Esophagus (tissue), 2 donors: ENCODE data around the gene SIAH3. TPM values are rescaled to one million over a fixed set of nuclear protein-coding genes. Genes with fewer than 3 reads are reported as not detected.

Source experiments
- H3K27ac ChIP-seq, 2 donors: one replicate each; pipeline ENCODE4 v1.5.1; 2013; ENCODE audit warnings: low read depth in 2 of 2, mild to moderate bottlenecking in 2 of 2, inconsistent platforms in 1 of 2, low read length in 1 of 2, moderate library complexity in 1 of 2
- H3K27me3 ChIP-seq, 2 donors: one replicate each; pipeline ENCODE4 v1.6.1; 2013; ENCODE audit warnings: low read length in 2 of 2, control low read depth in 1 of 2, mild to moderate bottlenecking in 1 of 2; ENCODE audit not compliant: insufficient read depth in 2 of 2, control insufficient read depth in 1 of 2
- H3K36me3 ChIP-seq, 2 donors: one replicate each; pipeline ENCODE4 v1.6.1; 2013; ENCODE audit warnings: low read length in 1 of 2; ENCODE audit not compliant: control insufficient read depth in 2 of 2, insufficient read depth in 2 of 2
- H3K4me1 ChIP-seq, 2 donors: one replicate each; pipeline ENCODE4 v1.6.1; 2013; ENCODE audit warnings: low read length in 1 of 2; ENCODE audit not compliant: control insufficient read depth in 2 of 2, insufficient read depth in 2 of 2
- H3K4me3 ChIP-seq, 2 donors: one replicate each; pipeline ENCODE4 v1.5.1; 2013; ENCODE audit warnings: low read length in 2 of 2, mild to moderate bottlenecking in 2 of 2, low read depth in 1 of 2, moderate library complexity in 1 of 2
- H3K9me3 ChIP-seq, 2 donors: one replicate each; pipeline ENCODE4 v1.6.1; 2013; ENCODE audit warnings: mild to moderate bottlenecking in 2 of 2, low read depth in 1 of 2, low read length in 1 of 2, moderate library complexity in 1 of 2; ENCODE audit not compliant: control insufficient read depth in 2 of 2, insufficient read depth in 1 of 2
- WGBS, 2 donors: extraction: QIAGEN DNeasy Blood & Tissue Kit; methylation state at CpG; one replicate each; pipeline ENCODE4 v1.1.7; 2013; 5-methylcytosine and 5-hydroxymethylcytosine counted together
- polyA plus RNA-seq, 2 donors: library from polyadenylated mRNA; stranded (reverse); fragments of 200-250 nt; gene quantifications; one replicate each; pipeline ENCODE4 v1.2.3, GENCODE V29; 2013
- donor health status: healthy with polysubstance abuse.
- donor health status: Bipolar disorder and iron deficiency.

Gene SIAH3
- polyA plus RNA-seq, 2 donors: 0.01 to 0.02 TPM

GRCh38 chr13:45865414-45865813, 13.9 kb upstream of the SIAH3 start:
- Histone ChIP-seq H3K9me3 (no peaks in the 10 kb centered on the region), H3K27ac (no peak overlapping the region), H3K4me3 (no peak overlapping the region), H3K27me3 (no peaks in the 10 kb centered on the region), H3K4me1 (no peaks in the 10 kb centered on the region), H3K36me3 (no peaks in the 10 kb centered on the region)
- WGBS, 2 donors: 59 to 63% methylated on average over 2 of the region's 2 CpGs

GRCh38 chr13:45863709-45864590, 12.4 kb upstream of the SIAH3 start:
- 62% methylated on average over 10 of the region's 10 CpGs for WGBS, 2 donors
- no peaks in the 10 kb centered on the region for H3K27me3 ChIP-seq
- no peaks in the 10 kb centered on the region for H3K9me3 ChIP-seq

GRCh38 chr13:45861322-45861721, 9.8 kb upstream of the SIAH3 start:
- no peak overlapping the region for H3K27ac ChIP-seq
- H3K9me3 ChIP-seq: no peaks in the 10 kb centered on the region
- H3K27me3 ChIP-seq: no peaks in the 10 kb centered on the region
- H3K4me3 ChIP-seq: no peak overlapping the region
- H3K4me1 ChIP-seq: no peaks in the 10 kb centered on the region
- H3K36me3 ChIP-seq: no peaks in the 10 kb centered on the region

More at GRCh38 chr13:45863709-45864590, 12.4 kb upstream of the SIAH3 start:
- no peaks in the 10 kb centered on the region for H3K4me1 ChIP-seq
- no peak overlapping the region for H3K4me3 ChIP-seq
- H3K27ac ChIP-seq: no peak overlapping the region
- H3K36me3 ChIP-seq: no peaks in the 10 kb centered on the region

GRCh38 chr13:45860240-45860639, 8.7 kb upstream of the SIAH3 start:
- Histone ChIP-seq H3K4me1 (no peaks in the 10 kb centered on the region), H3K4me3 (no peak overlapping the region), H3K27ac (no peak overlapping the region), H3K27me3 (no peaks in the 10 kb centered on the region), H3K36me3 (no peaks in the 10 kb centered on the region), H3K9me3 (no peaks in the 10 kb centered on the region)
- WGBS, 2 donors: 71 to 74% methylated on average over 5 of the region's 5 CpGs

GRCh38 chr13:45859705-45860104, 8.2 kb upstream of the SIAH3 start:
- Histone ChIP-seq H3K4me1 (no peaks in the 10 kb centered on the region), H3K36me3 (no peaks in the 10 kb centered on the region), H3K9me3 (no peaks in the 10 kb centered on the region), H3K4me3 (no peak overlapping the region), H3K27me3 (no peaks in the 10 kb centered on the region), H3K27ac (no peak overlapping the region)
- 42 to 47% methylated on average over 2 of the region's 2 CpGs for WGBS, 2 donors

GRCh38 chr13:45852494-45852893, 941 bp upstream of the SIAH3 start:
- Histone ChIP-seq H3K9me3 (no peaks in the 10 kb centered on the region), H3K27me3 (no peaks in the 10 kb centered on the region), H3K36me3 (no peaks in the 10 kb centered on the region), H3K27ac (no peak overlapping the region), H3K4me3 (no peak overlapping the region), H3K4me1 (peaks cover 9 to 11% of the 10 kb centered on the region in 2 donors)
- 78% methylated on average over 3 of the region's 3 CpGs for WGBS, 2 donors

- no peaks in the 10 kb centered on the region for H3K27me3 ChIP-seq
- H3K9me3 ChIP-seq: no peaks in the 10 kb centered on the region
- H3K4me1 ChIP-seq: peaks cover 11% of the 10 kb centered on the region in 2 donors
- no peaks in the 10 kb centered on the region for H3K36me3 ChIP-seq
- H3K27ac ChIP-seq: no peak overlapping the region
- H3K4me3 ChIP-seq: no peak overlapping the region
- WGBS, 2 donors: 43 to 49% methylated on average over 7 of the region's 7 CpGs
Measured at GRCh38 chr13:45851956-45852355, 403 bp upstream of the SIAH3 start.

- Histone ChIP-seq H3K27ac (no peak overlapping the region), H3K4me3 (peak overlapping the region in 1 of 2 donors; percentile 40), H3K9me3 (no peaks in the 10 kb centered on the region), H3K4me1 (peaks cover 11% of the 10 kb centered on the region in 2 donors), H3K27me3 (no peaks in the 10 kb centered on the region), H3K36me3 (no peaks in the 10 kb centered on the region)
- 46 to 56% methylated on average over 16 of the region's 16 CpGs for WGBS, 2 donors
Measured at GRCh38 chr13:45850027-45850613, 1.4 kb downstream of the SIAH3 start.

GRCh38 chr13:45849408-45849807, 2.1 kb downstream of the SIAH3 start:
- no peaks in the 10 kb centered on the region for H3K9me3 ChIP-seq
- WGBS, 2 donors: 67 to 71% methylated on average over 2 of the region's 2 CpGs
- H3K27ac ChIP-seq: no peak overlapping the region
- H3K27me3 ChIP-seq: no peaks in the 10 kb centered on the region
- no peak overlapping the region for H3K4me3 ChIP-seq
- no peaks in the 10 kb centered on the region for H3K36me3 ChIP-seq
- peaks cover 11% of the 10 kb centered on the region in 2 donors for H3K4me1 ChIP-seq
